SU-DHL-6 (cell line): Measurements from ENCODE around the gene SMCHD1.

Source experiments
- H2AFZ ChIP-seq: fragments of 200-600 bp; sonication (generic); 2 replicates; pipeline ENCODE4 v1.6.1; 2014; ENCODE audit warnings: low read depth, mild to moderate bottlenecking, moderate library complexity, mixed read lengths, antibody characterized with exemption, low read length; ENCODE audit not compliant: severe bottlenecking
- H3F3A ChIP-seq: fragments of 200-600 bp; shearing (Covaris generic); 2 replicates; pipeline ENCODE4 v1.6.0; 2016; ENCODE audit warnings: antibody characterized with exemption, mild to moderate bottlenecking; ENCODE audit not compliant: insufficient read depth
- H3K27ac ChIP-seq: fragments of 200-600 bp; sonication (generic); 2 replicates; pipeline ENCODE4 v1.5.1; 2016; ENCODE audit warnings: low read depth, mild to moderate bottlenecking, low read length, moderate library complexity, mixed read lengths
- H3K27me3 ChIP-seq: fragments of 200-600 bp; sonication (generic), shearing (Covaris generic); 2 replicates; pipeline ENCODE4 v1.6.0; 2014; ENCODE audit warnings: mild to moderate bottlenecking, low read length
- H3K36me3 ChIP-seq: fragments of 200-600 bp; sonication (generic); 2 replicates; pipeline ENCODE4 v1.6.1; 2014; ENCODE audit warnings: mild to moderate bottlenecking, low read length, mixed read lengths
- H3K4me2 ChIP-seq: fragments of 300-600, 200-600 bp; shearing (Covaris generic), sonication (generic); 2 replicates; pipeline ENCODE4 v1.6.0; 2014; ENCODE audit warnings: low read length, low read depth, mild to moderate bottlenecking; ENCODE audit not compliant: poor library complexity, severe bottlenecking
- H3K4me3 ChIP-seq: fragments of 200-600 bp; sonication (generic); 2 replicates; pipeline ENCODE4 v1.5.1; 2014; ENCODE audit warnings: antibody characterized with exemption, low read length, mild to moderate bottlenecking, mixed read lengths; ENCODE audit not compliant: insufficient read depth, poor library complexity, severe bottlenecking
- H3K79me2 ChIP-seq: fragments of 200-600 bp; sonication (generic); 2 replicates; pipeline ENCODE4 v1.6.1; 2014; ENCODE audit warnings: mild to moderate bottlenecking, low read length, moderate library complexity; ENCODE audit not compliant: insufficient read depth
- H3K9ac ChIP-seq: fragments of 200-600 bp; sonication (generic); 2 replicates; pipeline ENCODE4 v1.7.0; 2014; ENCODE audit warnings: mild to moderate bottlenecking, low read length
- H3K9me2 ChIP-seq: fragments of 200-600 bp; sonication (generic); replicated peaks from 2 replicates; pipeline ENCODE4 v1.6.1; 2014; ENCODE audit warnings: low read length; ENCODE audit not compliant: insufficient read depth
- H3K9me3 ChIP-seq: fragments of 200-600 bp; sonication (generic); 2 replicates; pipeline ENCODE4 v1.6.1; 2014; ENCODE audit warnings: low read length, mixed read lengths; ENCODE audit not compliant: insufficient read depth
- H4K20me1 ChIP-seq: fragments of 200-600 bp; sonication (generic); 2 replicates; pipeline ENCODE4 v1.6.1; 2014; ENCODE audit warnings: low read depth, mild to moderate bottlenecking, antibody characterized with exemption, low read length, moderate library complexity, mixed read lengths
- CTCF ChIP-seq: fragments of 200-600 bp; sonication (generic); IDR thresholded peaks from one replicate; pipeline ENCODE4 v1.5.1; 2017; ENCODE audit warnings: antibody characterized with exemption, mild to moderate bottlenecking, low read length, moderate library complexity; ENCODE audit not compliant: insufficient read depth, poor library complexity, severe bottlenecking
- EZH2phosphoT487 ChIP-seq: fragments of 200-600 bp; sonication (generic), shearing (Covaris generic); conservative IDR thresholded peaks from 2 replicates; pipeline ENCODE4 v1.6.1; 2018; ENCODE audit warnings: mild to moderate bottlenecking, antibody characterized with exemption, low read length, moderate library complexity, mixed read lengths

Gene SMCHD1

GRCh38 chr18:2746274-2746673 is 90.7 kb downstream of the SMCHD1 start:
- H3K27me3 ChIP-seq = no peaks in the 10 kb centered on the region
- no peaks in the 10 kb centered on the region for H3K9me3 ChIP-seq
- no peak overlapping the region for H3K4me3 ChIP-seq
- no peak overlapping the region for H3K27ac ChIP-seq
- H3K4me2 ChIP-seq = no peak overlapping the region
- peaks cover 8% of the 10 kb centered on the region; the same call in 1 of the 2 replicates for H3F3A ChIP-seq
- no peaks in the 10 kb centered on the region for H3K79me2 ChIP-seq
- TF ChIP-seq EZH2phosphoT487 (no peak), CTCF (no peak)
- H3K9ac ChIP-seq = no peak overlapping the region
- H2AFZ ChIP-seq = no peak overlapping the region
- H3K9me2 ChIP-seq = no peaks in the 10 kb centered on the region
- no peaks in the 10 kb centered on the region for H4K20me1 ChIP-seq
- peaks cover 57% of the 10 kb centered on the region for H3K36me3 ChIP-seq

GRCh38 chr18:2758309-2758708 is 102.8 kb downstream of the SMCHD1 start:
- H3F3A ChIP-seq = 0 out of 2 replicates have a peak, but pooled peaks cover 12% of the 10 kb centered on the region
- no peak for TF ChIP-seq EZH2phosphoT487
- TF ChIP-seq CTCF = no peak
- no peak overlapping the region for H3K4me2 ChIP-seq
- no peaks in the 10 kb centered on the region; the same call in 1 of the 2 replicates for H3K79me2 ChIP-seq
- no peaks in the 10 kb centered on the region for H3K27me3 ChIP-seq
- no peaks in the 10 kb centered on the region for H4K20me1 ChIP-seq
- no peak overlapping the region for H3K9ac ChIP-seq
- H3K36me3 ChIP-seq = peaks cover 37% of the 10 kb centered on the region; the same call in 1 of the 2 replicates
- H3K9me3 ChIP-seq = no peaks in the 10 kb centered on the region
- no peak overlapping the region for H2AFZ ChIP-seq
- no peaks in the 10 kb centered on the region for H3K9me2 ChIP-seq
- no peak overlapping the region for H3K4me3 ChIP-seq
- no peak overlapping the region for H3K27ac ChIP-seq

GRCh38 chr18:2774669-2775068 is 119.1 kb downstream of the SMCHD1 start:
- no peak overlapping the region for H3K9ac ChIP-seq
- no peaks in the 10 kb centered on the region for H4K20me1 ChIP-seq
- no peak overlapping the region for H3K4me3 ChIP-seq
- peaks cover 72% of the 10 kb centered on the region for H3K36me3 ChIP-seq
- no peak overlapping the region for H2AFZ ChIP-seq
- no peak overlapping the region for H3K27ac ChIP-seq
- H3F3A ChIP-seq = peaks cover 15% of the 10 kb centered on the region; the same call in 1 of the 2 replicates
- no peaks in the 10 kb centered on the region for H3K9me2 ChIP-seq
- H3K9me3 ChIP-seq = no peaks in the 10 kb centered on the region
- H3K4me2 ChIP-seq = no peak overlapping the region
- TF ChIP-seq CTCF = no peak
- no peaks in the 10 kb centered on the region for H3K79me2 ChIP-seq
- H3K27me3 ChIP-seq = no peaks in the 10 kb centered on the region

- Histone ChIP-seq H3K4me2 (no peak overlapping the region), H2AFZ (no peak overlapping the region), H3K9me2 (no peaks in the 10 kb centered on the region), H3K4me3 (no peak overlapping the region), H3K36me3 (peaks cover 59% of the 10 kb centered on the region; the same call in 1 of the 2 replicates), H3K27ac (no peak overlapping the region), H3F3A (peaks cover 1% of the 10 kb centered on the region; the same call in 1 of the 2 replicates), H3K27me3 (no peaks in the 10 kb centered on the region), H3K79me2 (no peaks in the 10 kb centered on the region), H4K20me1 (no peaks in the 10 kb centered on the region), H3K9ac (no peak overlapping the region), H3K9me3 (no peaks in the 10 kb centered on the region)
- TF ChIP-seq EZH2phosphoT487 = no peak
- TF ChIP-seq CTCF = no peak
Measured at GRCh38 chr18:2776601-2777000, 121.1 kb downstream of the SMCHD1 start.
